GM19043 (cell line): ENCODE data around the gene STX18.
A peak's percentile ranks its signal among the peaks of the same experiment; 100 is the strongest.
"Not testable (repeated sequence)": the region's sequence is repeated elsewhere in the genome, so short reads cannot be mapped to it uniquely, and the experiment has no call there.

Experiments used
- ATAC-seq: cut with Tn5 transposase; IDR thresholded peaks from one replicate; pipeline ENCODE4 v1.9.1; 2021; ENCODE audit warnings: low read depth; ENCODE audit not compliant: unreplicated experiment

STX18 gene

DNA sequence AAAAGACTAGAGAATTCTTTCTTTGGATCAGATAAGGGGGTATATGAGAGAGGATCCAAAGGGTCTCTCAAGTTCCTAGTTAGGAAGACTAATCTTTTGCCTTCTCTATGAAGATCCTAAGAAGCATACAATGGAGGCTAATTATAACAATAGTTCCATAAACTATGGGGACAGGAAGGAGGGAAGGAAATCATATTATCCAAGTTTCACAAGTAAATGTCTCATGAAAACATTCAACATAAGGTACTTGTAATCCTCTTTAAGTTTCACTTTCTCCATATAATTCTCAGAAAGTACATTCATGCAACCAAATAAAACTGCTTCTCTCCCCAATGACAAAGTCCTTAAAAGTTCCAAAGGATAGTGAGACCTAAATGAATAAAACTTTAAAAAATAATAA lies 27.1 kb downstream of the STX18 start:
- no peak for ATAC-seq

GRCh38 chr4:4512282-4512681 lies 29.6 kb downstream of the STX18 start:
- no peak for ATAC-seq

DNA sequence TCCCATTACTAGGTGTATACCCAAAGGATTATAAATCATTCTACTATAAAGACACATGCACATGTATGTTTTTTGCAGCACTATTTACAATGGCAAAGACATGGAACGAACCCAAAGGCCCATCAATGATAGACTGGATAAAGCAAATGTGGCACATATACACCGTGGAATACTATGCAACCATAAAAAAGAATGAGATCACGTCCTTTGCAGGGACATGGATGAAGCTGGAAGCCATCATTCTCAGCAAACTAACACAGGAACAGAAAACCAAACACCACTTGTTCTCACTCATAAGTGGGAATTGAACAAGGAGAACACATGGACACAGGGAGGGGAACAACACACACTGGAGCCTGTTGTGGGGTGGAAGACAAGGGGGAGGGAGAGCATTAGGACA lies 31.2 kb downstream of the STX18 start:
- not testable (repeated sequence) for ATAC-seq

- no peak for ATAC-seq
These were observed 32.3 kb downstream of the STX18 start for GRCh38 chr4:4509521-4509920.

DNA sequence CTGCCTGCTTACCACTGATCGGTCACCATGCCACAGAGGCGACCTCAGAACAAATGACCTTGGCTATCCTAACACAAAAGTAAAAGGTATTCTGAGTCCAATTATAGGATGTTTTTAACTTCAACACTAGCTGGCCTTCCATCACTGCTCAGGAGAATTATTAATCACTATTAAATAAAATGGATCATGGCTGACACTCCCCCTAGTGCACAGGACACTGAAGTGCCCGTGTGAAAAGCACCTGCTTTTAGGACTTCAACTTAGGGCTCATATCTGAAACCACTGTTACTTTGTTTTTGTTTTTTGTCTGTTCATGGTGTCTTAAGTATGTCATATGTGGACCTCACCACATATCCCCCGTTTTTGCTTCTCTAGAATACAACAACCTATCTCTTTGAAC lies 33.9 kb downstream of the STX18 start:
- no peak for ATAC-seq

GRCh38 chr4:4507403-4507802 lies 34.4 kb downstream of the STX18 start:
- ATAC-seq: no peak

- no peak for ATAC-seq
These were observed 34.9 kb downstream of the STX18 start for GRCh38 chr4:4506961-4507360.

GRCh38 chr4:4505211-4505610 lies 36.6 kb downstream of the STX18 start:
- ATAC-seq: not testable (repeated sequence)

- no peak for ATAC-seq
These were observed 37.1 kb downstream of the STX18 start for GRCh38 chr4:4504783-4505182.

DNA sequence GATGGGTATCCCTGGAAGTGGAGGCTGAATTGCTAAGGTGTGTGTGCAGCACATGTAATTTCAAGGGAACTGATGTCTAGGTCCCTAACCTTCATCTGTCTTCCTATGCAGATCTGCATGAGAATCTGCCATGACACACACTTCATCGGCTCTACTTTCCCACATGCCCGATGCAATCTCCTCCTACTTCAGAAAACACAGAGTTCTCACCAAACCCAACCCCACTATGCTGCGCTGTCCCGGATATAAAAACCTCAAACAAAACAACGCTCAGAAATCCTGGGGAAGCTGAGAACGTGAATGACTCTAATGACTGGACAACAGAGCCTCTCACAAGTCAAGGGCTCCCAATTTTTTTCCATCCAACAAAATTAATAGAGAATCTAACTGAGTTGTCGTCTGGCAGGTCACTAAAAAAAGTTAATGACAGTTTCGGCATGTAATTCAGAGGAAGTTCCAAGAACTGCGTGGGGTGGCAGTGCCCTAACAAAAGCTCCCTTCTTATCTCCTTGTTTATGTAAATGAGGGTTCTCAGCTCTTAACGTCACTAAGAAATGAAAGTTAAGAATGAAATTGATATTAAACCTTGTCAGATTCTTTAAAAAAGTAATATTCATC lies 39.0 kb downstream of the STX18 start:
- ATAC-seq: no peak

GRCh38 chr4:4501679-4502078 lies 40.2 kb downstream of the STX18 start:
- no peak for ATAC-seq

DNA sequence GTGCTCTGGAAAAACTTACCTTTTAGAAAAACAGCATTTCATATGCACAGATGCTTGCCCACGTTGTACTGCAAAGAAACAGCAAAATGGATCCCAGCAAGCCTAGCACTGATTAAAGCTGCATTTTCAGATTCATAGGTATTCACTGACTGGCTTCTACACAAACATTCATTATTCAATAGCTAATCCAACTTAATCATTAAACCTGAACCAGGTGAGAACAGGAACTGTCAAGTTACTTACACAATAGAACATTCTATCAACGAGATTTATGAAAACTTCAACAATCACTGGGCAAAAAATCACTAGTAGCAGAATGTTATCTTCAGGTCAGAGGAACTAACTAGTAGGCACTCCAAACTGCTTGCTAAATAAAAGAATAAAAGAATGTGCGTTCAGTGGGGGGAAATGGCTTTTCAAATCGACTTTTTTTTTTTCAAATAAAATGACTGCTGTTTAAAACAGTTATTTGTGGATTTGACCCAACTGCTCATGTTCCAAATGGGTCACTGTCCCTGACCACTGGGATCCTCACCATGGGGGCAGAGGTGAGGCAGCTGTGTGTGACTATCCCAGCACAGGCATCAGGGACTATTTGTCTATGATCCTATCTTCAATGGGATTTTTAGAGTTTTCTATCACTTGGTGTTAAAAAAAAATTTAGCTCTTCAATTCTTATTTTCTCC lies 42.3 kb downstream of the STX18 start:
- no peak for ATAC-seq

- no peak for ATAC-seq
These were observed 45.1 kb downstream of the STX18 start for GRCh38 chr4:4496592-4497372.

GRCh38 chr4:4494882-4495281 lies 47.0 kb downstream of the STX18 start:
- no peak for ATAC-seq

- ATAC-seq: peak; percentile 60
These were observed 49.5 kb downstream of the STX18 start for GRCh38 chr4:4492161-4492847.

GRCh38 chr4:4491396-4491893 lies 50.4 kb downstream of the STX18 start:
- no peak for ATAC-seq

DNA sequence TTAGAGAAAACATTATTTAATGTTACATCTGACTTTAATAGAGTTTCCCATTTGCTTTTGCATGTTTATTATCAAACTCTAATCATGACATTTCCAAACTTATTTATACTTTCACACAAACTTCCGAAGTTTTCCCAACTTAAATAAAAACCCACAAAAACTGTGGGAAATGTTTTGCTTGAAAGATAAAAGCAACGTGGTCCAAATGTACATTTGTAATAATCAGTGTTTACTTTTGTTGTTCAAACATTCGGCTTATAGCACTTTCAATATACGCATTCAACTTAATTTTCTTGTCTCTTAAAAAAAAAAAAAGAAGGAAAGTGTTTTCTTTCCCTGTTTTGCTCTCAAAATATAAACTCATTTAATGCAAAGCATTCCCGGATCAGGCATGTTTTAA lies 51.0 kb downstream of the STX18 start:
- ATAC-seq: no peak

DNA sequence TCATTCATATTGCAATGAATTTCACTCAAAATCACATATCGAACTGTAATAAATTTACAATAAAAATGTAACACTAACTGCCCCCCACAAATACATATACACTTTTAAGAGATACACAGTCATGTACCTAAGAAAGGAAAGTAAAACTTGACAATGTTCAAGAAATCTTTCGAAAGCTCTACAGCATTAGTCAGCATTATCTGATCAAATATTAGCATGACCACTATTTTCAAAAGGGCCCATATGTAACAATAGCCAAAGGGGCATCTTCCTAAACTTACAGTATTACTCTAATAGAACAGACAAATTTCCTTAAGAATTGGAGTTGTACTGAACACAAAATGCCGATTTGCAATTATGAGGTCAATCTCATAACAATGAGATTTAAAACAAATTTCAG lies 51.8 kb downstream of the STX18 start:
- no peak for ATAC-seq

DNA sequence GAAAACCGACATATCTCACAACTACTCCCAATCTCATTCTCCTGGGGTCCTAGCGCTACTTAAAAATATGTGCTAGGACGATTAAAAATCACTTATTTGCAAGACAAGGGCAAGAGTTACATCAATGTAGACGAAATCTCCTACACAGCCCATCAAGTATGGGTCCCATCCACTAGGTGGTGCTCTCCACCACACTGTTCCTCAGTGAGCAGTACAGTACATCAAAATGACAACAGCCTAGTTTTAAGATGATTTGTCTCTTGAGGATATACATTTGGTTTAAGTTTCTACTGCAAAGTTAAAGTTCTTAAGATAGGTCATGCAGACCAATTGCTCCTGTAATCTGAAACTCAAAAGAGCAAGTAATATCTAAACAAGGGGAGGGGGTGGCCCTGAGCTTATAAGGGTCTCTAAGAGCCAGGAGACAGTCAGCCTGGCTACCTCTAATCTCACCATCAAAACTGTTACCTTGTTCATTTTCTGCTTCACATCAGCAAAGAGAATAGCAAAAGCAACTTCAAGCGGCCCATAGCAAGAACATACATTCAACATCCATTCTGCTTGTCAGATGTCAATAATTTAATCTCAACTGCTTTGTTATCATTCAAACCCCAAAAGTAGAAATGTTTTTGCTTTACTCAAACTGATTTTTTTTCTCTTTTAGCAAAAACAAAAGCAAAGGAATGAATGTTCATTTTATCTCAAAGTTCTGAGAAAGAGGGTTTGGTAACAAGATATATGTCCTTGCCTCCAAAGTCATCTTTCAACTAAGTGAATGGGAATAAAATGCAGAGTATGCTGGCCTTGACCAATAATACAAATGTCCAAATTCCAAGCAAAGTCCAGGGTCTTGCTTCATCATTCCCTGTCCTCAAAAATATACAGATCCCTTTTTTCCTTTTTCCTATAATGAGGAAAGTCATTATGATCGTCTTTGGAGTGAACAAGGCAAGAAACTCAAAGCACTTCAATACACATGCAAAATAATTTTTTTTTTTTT lies 53.1 kb downstream of the STX18 start:
- ATAC-seq: peak; percentile 71

DNA sequence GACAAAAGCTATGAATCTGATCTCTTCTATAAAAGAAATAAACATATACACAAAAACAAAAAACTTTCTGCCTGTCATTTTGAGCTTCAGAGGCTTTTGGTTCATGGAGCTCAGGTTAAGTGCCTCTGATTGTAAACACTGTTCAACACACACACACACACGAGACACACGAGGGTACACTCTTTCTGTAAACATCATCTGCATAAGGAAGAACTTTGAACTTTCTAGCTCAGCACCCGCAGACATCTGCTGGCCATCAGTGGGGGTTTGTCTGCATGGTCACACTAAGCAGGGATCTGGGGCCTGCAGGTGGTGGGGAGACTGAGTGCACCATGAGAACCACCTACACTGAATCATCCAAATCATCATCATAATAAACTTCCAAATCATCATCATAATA lies 54.9 kb downstream of the STX18 start:
- no peak for ATAC-seq
